Mesenchymal stem cell (in vitro differentiated cells and primary cell): ENCODE data around the gene PTPRG.

Experiments
- DNase-seq: peaks from one replicate; pipeline ENCODE4 v3.0.0-alpha.2; 2013
- H2AFZ ChIP-seq: one replicate; pipeline ENCODE4 v1.6.1; 2013; ENCODE audit warnings: low read depth, mild to moderate bottlenecking, control low read depth, inconsistent platforms, low read length, moderate library complexity
- H2AK5ac ChIP-seq: 2 replicates; pipeline ENCODE4 v1.6.1; 2013; ENCODE audit warnings: low read length, moderate library complexity, mild to moderate bottlenecking, inconsistent platforms; ENCODE audit not compliant: severe bottlenecking
- H2BK120ac ChIP-seq: one replicate; pipeline ENCODE4 v1.6.1; 2013; ENCODE audit warnings: low read depth, mild to moderate bottlenecking, inconsistent platforms, low read length, moderate library complexity
- H2BK12ac ChIP-seq, 2 experiments: one replicate each; pipeline ENCODE4 v1.6.1; 2013; ENCODE audit warnings: inconsistent platforms in 2 of 2, low read length in 2 of 2, mild to moderate bottlenecking in 2 of 2, moderate library complexity in 2 of 2, control low read depth in 1 of 2
- H2BK15ac ChIP-seq: one replicate; pipeline ENCODE4 v1.6.1; 2013; ENCODE audit warnings: mild to moderate bottlenecking, low read depth, inconsistent platforms; ENCODE audit not compliant: poor library complexity, severe bottlenecking
- H2BK5ac ChIP-seq: 2 replicates; pipeline ENCODE4 v1.6.1; 2013; ENCODE audit warnings: low read depth, mild to moderate bottlenecking, low read length, control low read depth, inconsistent platforms; ENCODE audit not compliant: poor library complexity, severe bottlenecking
- H3K14ac ChIP-seq, 2 experiments: one replicate each; pipeline ENCODE4 v1.6.1; 2013; ENCODE audit warnings: inconsistent platforms in 2 of 2, low read length in 2 of 2, control low read depth in 1 of 2, mild to moderate bottlenecking in 1 of 2, moderate library complexity in 1 of 2
- H3K18ac ChIP-seq, 2 experiments: one replicate each; pipeline ENCODE4 v1.6.1; 2013; ENCODE audit warnings: inconsistent platforms in 2 of 2, low read length in 2 of 2, control low read depth in 1 of 2, low read depth in 1 of 2, mild to moderate bottlenecking in 1 of 2
- H3K23ac ChIP-seq, 2 experiments: one replicate each; pipeline ENCODE4 v1.6.1; 2013; ENCODE audit warnings: inconsistent platforms in 2 of 2, low read length in 2 of 2, mild to moderate bottlenecking in 2 of 2, moderate library complexity in 2 of 2, control low read depth in 1 of 2
- H3K27ac ChIP-seq: 2 replicates; pipeline ENCODE4 v1.5.1; 2013; ENCODE audit warnings: mild to moderate bottlenecking, moderate library complexity, low read length, control low read depth, inconsistent platforms; ENCODE audit not compliant: poor library complexity, severe bottlenecking
- H3K27me3 ChIP-seq, 2 experiments: 2 replicates each; pipeline versions ENCODE4 v1.6.1 to v1.7.0; 2013; ENCODE audit warnings: low read length in 2 of 2, mild to moderate bottlenecking in 2 of 2, moderate library complexity in 2 of 2, control low read depth in 1 of 2, inconsistent platforms in 1 of 2; ENCODE audit not compliant: control insufficient read depth in 1 of 2, insufficient read depth in 1 of 2
- H3K36me3 ChIP-seq, 2 experiments: 2 replicates each; pipeline versions ENCODE4 v1.6.1 to v1.7.0; 2013; ENCODE audit warnings: low read length in 2 of 2, control low read depth in 1 of 2, inconsistent platforms in 1 of 2, low read depth in 1 of 2, mild to moderate bottlenecking in 1 of 2; ENCODE audit not compliant: insufficient read depth in 2 of 2, control insufficient read depth in 1 of 2
- H3K4ac ChIP-seq, 2 experiments: one replicate each; pipeline ENCODE4 v1.6.1; 2013; ENCODE audit warnings: inconsistent platforms in 2 of 2, low read length in 2 of 2, mild to moderate bottlenecking in 2 of 2, moderate library complexity in 2 of 2, control low read depth in 1 of 2, low read depth in 1 of 2
- H3K4me1 ChIP-seq: 2 replicates; pipeline ENCODE4 v1.6.1; 2013; ENCODE audit warnings: low read depth, low read length, control low read depth; ENCODE audit not compliant: control insufficient read depth, insufficient read depth
- H3K4me2 ChIP-seq: 2 replicates; pipeline ENCODE4 v1.6.1; 2013; ENCODE audit warnings: low read length, mild to moderate bottlenecking, inconsistent platforms; ENCODE audit not compliant: poor library complexity, severe bottlenecking
- H3K4me3 ChIP-seq, 2 experiments: 2 replicates each; pipeline versions ENCODE4 v1.5.1 to v1.7.0; 2013; ENCODE audit warnings: low read length in 2 of 2, mild to moderate bottlenecking in 2 of 2, control low read depth in 1 of 2, low read depth in 1 of 2; ENCODE audit not compliant: insufficient read depth in 1 of 2
- H3K79me1 ChIP-seq: replicated peaks from 2 replicates; pipeline ENCODE4 v1.6.1; 2013; ENCODE audit warnings: mild to moderate bottlenecking, control low read depth, low read length, inconsistent platforms; ENCODE audit not compliant: poor library complexity, severe bottlenecking
- H3K9ac ChIP-seq: 2 replicates; pipeline ENCODE4 v1.7.0; 2013; ENCODE audit warnings: mild to moderate bottlenecking, low read length, moderate library complexity
- H3K9me3 ChIP-seq: 2 replicates; pipeline ENCODE4 v1.7.0; 2013; ENCODE audit warnings: mild to moderate bottlenecking, low read length; ENCODE audit not compliant: control insufficient read depth
- H4K8ac ChIP-seq: one replicate; pipeline ENCODE4 v1.6.1; 2013; ENCODE audit warnings: inconsistent platforms, mild to moderate bottlenecking, low read length, moderate library complexity
- H4K91ac ChIP-seq: one replicate; pipeline ENCODE4 v1.6.1; 2013; ENCODE audit warnings: mild to moderate bottlenecking, low read length, inconsistent platforms
- WGBS: methylation state at CpG from one replicate; pipeline ENCODE4 v1.1.7; 2013; ENCODE audit warnings: mixed read lengths; 5-methylcytosine and 5-hydroxymethylcytosine counted together

PTPRG gene

DNA sequence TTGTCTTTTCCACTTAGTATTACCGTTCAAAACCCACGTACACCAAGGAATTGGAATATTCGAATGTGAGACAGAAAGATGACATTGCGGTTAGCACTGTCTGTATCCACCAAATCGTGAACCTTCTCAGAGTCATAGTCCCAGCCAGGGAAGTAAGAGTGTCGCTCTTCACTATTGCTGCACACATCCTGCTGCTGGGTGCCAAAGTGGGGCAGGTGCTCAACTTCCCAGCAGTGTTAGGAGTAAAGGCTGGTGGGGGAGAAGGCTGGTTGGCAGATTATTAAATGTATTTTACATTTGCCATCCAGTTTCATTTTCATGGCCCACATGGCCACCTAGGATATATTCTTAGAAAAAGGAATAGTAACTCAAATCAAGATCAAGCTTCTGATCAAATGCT is 65.1 kb downstream of the PTPRG start:
- peak overlapping the region; percentile 69 for H2AK5ac ChIP-seq
- peaks cover 22% of the 10 kb centered on the region for H3K79me1 ChIP-seq
- H4K8ac ChIP-seq = no peak overlapping the region
- DNase-seq = no peak
- H3K9ac ChIP-seq = no peak overlapping the region
- no peak overlapping the region for H3K14ac ChIP-seq
- H3K18ac ChIP-seq = no peak overlapping the region
- no peak overlapping the region for H3K4me3 ChIP-seq
- H3K4ac ChIP-seq = no peak overlapping the region
- 98% methylated on average over 6 of the region's 6 CpGs for WGBS
- no peak overlapping the region for H4K91ac ChIP-seq
- no peak overlapping the region for H2BK5ac ChIP-seq
- no peak overlapping the region for H3K27ac ChIP-seq
- no peak overlapping the region for H2BK15ac ChIP-seq
- H3K36me3 ChIP-seq = peaks cover 0 to 11% of the 10 kb centered on the region in 2 experiments
- H3K23ac ChIP-seq = no peak overlapping the region
- H3K9me3 ChIP-seq = no peaks in the 10 kb centered on the region
- no peaks in the 10 kb centered on the region for H3K27me3 ChIP-seq
- no peak overlapping the region for H3K4me2 ChIP-seq
- H2BK120ac ChIP-seq = no peak overlapping the region
- peaks cover 2% of the 10 kb centered on the region for H3K4me1 ChIP-seq
- no peak overlapping the region for H2AFZ ChIP-seq
- H2BK12ac ChIP-seq = no peak overlapping the region

- Histone ChIP-seq H3K4me1 (peaks cover 2% of the 10 kb centered on the region), H3K27ac (peak overlapping the region; percentile 64), H4K8ac (no peak overlapping the region), H3K23ac (no peak overlapping the region), H2AK5ac (no peak overlapping the region), H3K14ac (no peak overlapping the region), H3K36me3 (peaks cover 0 to 11% of the 10 kb centered on the region in 2 experiments), H3K9ac (peak overlapping the region; percentile 40), H3K4me2 (no peak overlapping the region), H3K9me3 (no peaks in the 10 kb centered on the region), H2AFZ (no peak overlapping the region), H2BK5ac (no peak overlapping the region), H3K79me1 (peaks cover 30% of the 10 kb centered on the region), H2BK12ac (no peak overlapping the region), H2BK120ac (no peak overlapping the region), H3K4me3 (peak overlapping the region in 1 of 2 experiments; percentile 12), H3K4ac (no peak overlapping the region), H3K18ac (no peak overlapping the region), H4K91ac (no peak overlapping the region), H3K27me3 (no peaks in the 10 kb centered on the region), H2BK15ac (no peak overlapping the region)
- WGBS = no CpG with 5 or more reads among the region's 2 CpGs
- peak; percentile 44 for DNase-seq
These were observed 66.4 kb downstream of the PTPRG start for GRCh38 chr3:61627768-61628185.

- Histone ChIP-seq H2BK120ac (no peak overlapping the region), H3K4me3 (no peak overlapping the region), H2BK5ac (no peak overlapping the region), H3K36me3 (peaks cover 0 to 10% of the 10 kb centered on the region in 2 experiments), H3K23ac (no peak overlapping the region), H3K14ac (no peak overlapping the region), H3K27ac (no peak overlapping the region), H2BK12ac (no peak overlapping the region), H2AK5ac (peak overlapping the region; percentile 27), H3K18ac (no peak overlapping the region), H4K8ac (no peak overlapping the region), H3K9me3 (no peaks in the 10 kb centered on the region), H2AFZ (no peak overlapping the region), H3K27me3 (no peaks in the 10 kb centered on the region), H3K4me2 (no peak overlapping the region), H3K4me1 (peaks cover 2% of the 10 kb centered on the region), H3K9ac (no peak overlapping the region), H2BK15ac (no peak overlapping the region), H4K91ac (no peak overlapping the region), H3K79me1 (peaks cover 29% of the 10 kb centered on the region), H3K4ac (no peak overlapping the region)
- DNase-seq = no peak
- WGBS = 74% methylated on average over 3 of the region's 3 CpGs
These were observed 67.3 kb downstream of the PTPRG start for GRCh38 chr3:61628636-61629035.

GRCh38 chr3:61629442-61629841 is 68.1 kb downstream of the PTPRG start:
- H3K36me3 ChIP-seq = peaks cover 0 to 3% of the 10 kb centered on the region in 2 experiments
- H2BK120ac ChIP-seq = no peak overlapping the region
- no peak overlapping the region for H3K14ac ChIP-seq
- no peak overlapping the region for H2AFZ ChIP-seq
- H3K9ac ChIP-seq = peak overlapping the region; percentile 61
- no peak overlapping the region for H3K4me3 ChIP-seq
- H2AK5ac ChIP-seq = peak overlapping the region; percentile 97
- peaks cover 27% of the 10 kb centered on the region for H3K79me1 ChIP-seq
- no peak overlapping the region for H3K23ac ChIP-seq
- no peaks in the 10 kb centered on the region for H3K9me3 ChIP-seq
- H2BK15ac ChIP-seq = no peak overlapping the region
- no peak overlapping the region for H4K91ac ChIP-seq
- no peak overlapping the region for H3K4ac ChIP-seq
- peak overlapping the region; percentile 87 for H3K27ac ChIP-seq
- H3K27me3 ChIP-seq = no peaks in the 10 kb centered on the region
- 91% methylated on average over 4 of the region's 4 CpGs for WGBS
- peaks cover 2% of the 10 kb centered on the region for H3K4me1 ChIP-seq
- no peak overlapping the region for H2BK12ac ChIP-seq
- no peak overlapping the region for H3K18ac ChIP-seq
- no peak for DNase-seq
- no peak overlapping the region for H4K8ac ChIP-seq
- no peak overlapping the region for H3K4me2 ChIP-seq
- H2BK5ac ChIP-seq = no peak overlapping the region
